WTC11 (cell line): ENCODE data around the gene IGFN1. TPM values are rescaled to one million over a fixed set of nuclear protein-coding genes. Genes with fewer than 3 reads are reported as not detected.

Experiments used
- ATAC-seq: fragments of 200-7000 bp; cut with Tn5 transposase; 2 replicates; pipeline ENCODE4 v1.10.0; 2021; ENCODE audit warnings: mild to moderate bottlenecking, moderate library complexity
- CTCF ChIA-PET: fragments of 300-600 bp; sonication (Branson Sonifier 250); formaldehyde crosslinking; loops from one replicate; lab custom pipeline; 2021; ENCODE audit warnings: antibody characterized with exemption; lab: Charles Lee
- POLR2A ChIA-PET: fragments of 350-600 bp; sonication (Branson Sonifier 250); formaldehyde crosslinking; loops from one replicate; lab custom pipeline; 2021; ENCODE audit warnings: antibody characterized with exemption; lab: Charles Lee
- DNase-seq: peaks from one replicate; pipeline ENCODE4 v3.0.0; 2021; ENCODE audit warnings: low spot score
- H3K27ac Mint-ChIP-seq: 2 replicates; pipeline ENCODE4 v1.8.0; 2021; ENCODE audit warnings: mixed read lengths
- H3K27me3 Mint-ChIP-seq: 2 replicates; pipeline ENCODE4 v1.8.0; 2021; ENCODE audit warnings: low read depth, mild to moderate bottlenecking, moderate library complexity, mixed read lengths
- H3K36me3 Mint-ChIP-seq: 2 replicates; pipeline ENCODE4 v1.8.0; 2021; ENCODE audit warnings: mixed read lengths
- H3K4me1 Mint-ChIP-seq: 2 replicates; pipeline ENCODE4 v1.8.0; 2022; ENCODE audit warnings: mixed read lengths
- H3K4me3 Mint-ChIP-seq: 2 replicates; pipeline ENCODE4 v1.8.0; 2021; ENCODE audit warnings: mild to moderate bottlenecking, moderate library complexity, mixed read lengths
- H3K9me3 Mint-ChIP-seq: 2 replicates; pipeline ENCODE4 v1.8.0; 2021; ENCODE audit warnings: mixed read lengths
- ATF2 ChIP-seq: sonication (generic); formaldehyde crosslinking; IDR thresholded peaks from 2 replicates; pipeline ENCODE4 v1.8.1; 2022; ENCODE audit warnings: low read depth, missing genetic modification reagents, borderline replicate concordance
- CBFB ChIP-seq: sonication (generic); formaldehyde crosslinking; IDR thresholded peaks from 2 replicates; pipeline ENCODE4 v1.8.1; 2022; ENCODE audit warnings: mild to moderate bottlenecking, low read depth, missing genetic modification reagents
- EMX1 ChIP-seq: fragments of 250-450 bp; sonication (Bioruptor Pico); IDR thresholded peaks from 2 replicates; pipeline ENCODE4 v1.8.0; 2021; ENCODE audit warnings: mild to moderate bottlenecking
- HMGA2 ChIP-seq: fragments of 250-450 bp; sonication (Bioruptor Pico); IDR thresholded peaks from 2 replicates; pipeline ENCODE4 v1.4.0; 2021; ENCODE audit warnings: mild to moderate bottlenecking, moderate library complexity
- IRF2 ChIP-seq: sonication (generic); formaldehyde crosslinking; IDR thresholded peaks from 2 replicates; pipeline ENCODE4 v1.8.0; 2022; ENCODE audit warnings: low read depth, missing genetic modification reagents, borderline replicate concordance
- JAZF1 ChIP-seq: fragments of 250-450 bp; sonication (Bioruptor Pico); IDR thresholded peaks from 2 replicates; pipeline ENCODE4 v1.9.0; 2021; ENCODE audit warnings: moderate library complexity, mild to moderate bottlenecking, inconsistent platforms
- PRDM15 ChIP-seq: sonication (generic); formaldehyde crosslinking; IDR thresholded peaks from 2 replicates; pipeline ENCODE4 v1.8.0; 2022; ENCODE audit warnings: missing genetic modification reagents
- TCF7 ChIP-seq: sonication (generic); formaldehyde crosslinking; IDR thresholded peaks from 2 replicates; pipeline ENCODE4 v1.8.0; 2022; ENCODE audit warnings: mild to moderate bottlenecking, low read depth, missing genetic modification reagents, moderate library complexity
- TP53 ChIP-seq: sonication (generic); formaldehyde crosslinking; IDR thresholded peaks from 2 replicates; pipeline ENCODE4 v1.8.1; 2023; ENCODE audit warnings: mild to moderate bottlenecking, missing genetic modification reagents
- ZBTB21 ChIP-seq: sonication (generic); formaldehyde crosslinking; IDR thresholded peaks from 2 replicates; pipeline ENCODE4 v1.8.1; 2023; ENCODE audit warnings: mild to moderate bottlenecking, missing genetic modification reagents, borderline replicate concordance
- total RNA-seq: library from RNA; stranded (reverse); gene quantifications from 3 replicates; pipeline ENCODE4 v1.2.3, GENCODE V29; 2021
- TF ChIP-seq, protein P1 (sequence below): sonication (generic); formaldehyde crosslinking; conservative IDR thresholded peaks from 2 replicates; pipeline ENCODE4 v1.8.1; 2022; ENCODE audit warnings: mild to moderate bottlenecking, missing genetic modification reagents
- TF ChIP-seq, protein P2 (sequence below): sonication (generic); formaldehyde crosslinking; IDR thresholded peaks from 2 replicates; pipeline ENCODE4 v1.8.0; 2023; ENCODE audit warnings: mild to moderate bottlenecking, missing genetic modification reagents
- TF ChIP-seq, protein P3 (sequence below): sonication (generic); formaldehyde crosslinking; IDR thresholded peaks from 2 replicates; pipeline ENCODE4 v1.8.0; 2022; ENCODE audit warnings: mild to moderate bottlenecking, missing genetic modification reagents
- TF ChIP-seq, protein P4 (sequence below): sonication (generic); formaldehyde crosslinking; IDR thresholded peaks from 2 replicates; pipeline ENCODE4 v1.8.0; 2022; ENCODE audit warnings: mild to moderate bottlenecking, missing genetic modification reagents
- TF ChIP-seq, protein P5 (sequence below): sonication (generic); formaldehyde crosslinking; IDR thresholded peaks from 2 replicates; pipeline ENCODE4 v1.8.1; 2023; ENCODE audit warnings: mild to moderate bottlenecking, missing genetic modification reagents

Gene IGFN1
- total RNA-seq, 1 experiment from 2014 or later = 0.11 TPM

GRCh38 chr1:201180141-201180540 is 10.5 kb upstream of the IGFN1 start (continued):
- TF ChIP-seq, protein P1, sequence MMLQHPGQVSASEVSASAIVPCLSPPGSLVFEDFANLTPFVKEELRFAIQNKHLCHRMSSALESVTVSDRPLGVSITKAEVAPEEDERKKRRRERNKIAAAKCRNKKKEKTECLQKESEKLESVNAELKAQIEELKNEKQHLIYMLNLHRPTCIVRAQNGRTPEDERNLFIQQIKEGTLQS (CRISPR knock-in tag) = no peak

DNA sequence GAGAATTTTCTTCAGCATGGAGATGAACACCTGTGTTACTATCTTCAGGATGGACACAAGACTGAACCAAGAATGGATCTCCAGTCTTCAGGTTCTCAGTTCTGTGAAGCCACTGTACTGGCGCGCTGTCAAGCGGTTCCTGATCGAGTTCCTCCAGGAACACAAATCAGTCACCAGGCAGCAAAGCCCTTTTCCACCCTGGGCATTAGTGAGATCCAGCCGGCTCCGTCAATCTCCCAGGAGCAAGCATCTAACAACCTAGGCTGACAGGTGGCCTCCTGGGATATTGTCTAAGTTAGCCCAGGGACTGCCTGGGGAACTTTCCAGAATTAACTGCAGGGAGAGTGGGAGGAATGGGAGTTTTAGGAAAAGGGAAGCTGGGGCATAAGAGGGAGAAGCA is 9.7 kb upstream of the IGFN1 start:
- Mint-ChIP-seq H3K27ac (no peak overlapping the region), H3K4me3 (no peak overlapping the region), H3K27me3 (peaks cover 14% of the 10 kb centered on the region), H3K4me1 (peaks cover 13% of the 10 kb centered on the region), H3K9me3 (peaks cover 15% of the 10 kb centered on the region), H3K36me3 (peaks cover 6% of the 10 kb centered on the region)
- no peak for ATAC-seq
- ChIA-PET CTCF (no interaction called here), POLR2A (no interaction called here)
- DNase-seq = no peak
- TF ChIP-seq CBFB = no peak
- no peak for TF ChIP-seq TCF7
- no peak for TF ChIP-seq ZBTB21 (CRISPR knock-in tag)
- TF ChIP-seq, protein P2, sequence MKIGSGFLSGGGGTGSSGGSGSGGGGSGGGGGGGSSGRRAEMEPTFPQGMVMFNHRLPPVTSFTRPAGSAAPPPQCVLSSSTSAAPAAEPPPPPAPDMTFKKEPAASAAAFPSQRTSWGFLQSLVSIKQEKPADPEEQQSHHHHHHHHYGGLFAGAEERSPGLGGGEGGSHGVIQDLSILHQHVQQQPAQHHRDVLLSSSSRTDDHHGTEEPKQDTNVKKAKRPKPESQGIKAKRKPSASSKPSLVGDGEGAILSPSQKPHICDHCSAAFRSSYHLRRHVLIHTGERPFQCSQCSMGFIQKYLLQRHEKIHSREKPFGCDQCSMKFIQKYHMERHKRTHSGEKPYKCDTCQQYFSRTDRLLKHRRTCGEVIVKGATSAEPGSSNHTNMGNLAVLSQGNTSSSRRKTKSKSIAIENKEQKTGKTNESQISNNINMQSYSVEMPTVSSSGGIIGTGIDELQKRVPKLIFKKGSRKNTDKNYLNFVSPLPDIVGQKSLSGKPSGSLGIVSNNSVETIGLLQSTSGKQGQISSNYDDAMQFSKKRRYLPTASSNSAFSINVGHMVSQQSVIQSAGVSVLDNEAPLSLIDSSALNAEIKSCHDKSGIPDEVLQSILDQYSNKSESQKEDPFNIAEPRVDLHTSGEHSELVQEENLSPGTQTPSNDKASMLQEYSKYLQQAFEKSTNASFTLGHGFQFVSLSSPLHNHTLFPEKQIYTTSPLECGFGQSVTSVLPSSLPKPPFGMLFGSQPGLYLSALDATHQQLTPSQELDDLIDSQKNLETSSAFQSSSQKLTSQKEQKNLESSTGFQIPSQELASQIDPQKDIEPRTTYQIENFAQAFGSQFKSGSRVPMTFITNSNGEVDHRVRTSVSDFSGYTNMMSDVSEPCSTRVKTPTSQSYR (CRISPR knock-in tag) = no peak
- TF ChIP-seq PRDM15 (CRISPR knock-in tag) = no peak
- TF ChIP-seq JAZF1 = no peak
- TF ChIP-seq HMGA2 (CRISPR knock-in tag) = no peak
- TF ChIP-seq, protein P3, sequence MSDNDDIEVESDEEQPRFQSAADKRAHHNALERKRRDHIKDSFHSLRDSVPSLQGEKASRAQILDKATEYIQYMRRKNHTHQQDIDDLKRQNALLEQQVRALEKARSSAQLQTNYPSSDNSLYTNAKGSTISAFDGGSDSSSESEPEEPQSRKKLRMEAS (CRISPR knock-in tag) = no peak

DNA sequence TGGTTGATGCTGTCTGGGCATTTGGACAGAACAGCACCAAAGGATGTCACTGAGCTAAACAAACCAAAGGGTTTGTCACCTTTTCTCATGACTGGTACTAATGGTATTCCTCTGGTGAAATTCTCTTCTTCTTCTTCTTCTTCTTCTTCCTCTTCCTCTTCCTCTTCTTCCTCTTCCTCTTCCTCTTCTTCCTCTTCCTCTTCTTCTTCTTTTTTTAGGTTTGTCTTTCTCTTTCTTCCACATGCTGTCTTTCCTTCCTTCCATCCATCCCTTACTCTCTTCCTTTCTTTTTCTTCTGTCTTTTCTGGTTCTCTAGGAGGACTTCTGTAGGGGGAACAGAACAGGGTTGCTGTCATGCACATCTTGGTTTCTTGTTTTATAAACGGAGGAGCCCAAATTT is 9.3 kb upstream of the IGFN1 start:
- ATAC-seq = no peak
- ChIA-PET CTCF (no interaction called here), POLR2A (no interaction called here)
- peaks cover 14% of the 10 kb centered on the region for H3K27me3 Mint-ChIP-seq
- no peak for DNase-seq
- H3K36me3 Mint-ChIP-seq = peaks cover 6% of the 10 kb centered on the region
- peaks cover 13% of the 10 kb centered on the region for H3K4me1 Mint-ChIP-seq
- H3K4me3 Mint-ChIP-seq = no peak overlapping the region
- peaks cover 15% of the 10 kb centered on the region for H3K9me3 Mint-ChIP-seq
- H3K27ac Mint-ChIP-seq = no peak overlapping the region
- no peak for TF ChIP-seq TP53 (CRISPR knock-in tag)
- no peak for TF ChIP-seq TCF7
- TF ChIP-seq, protein P4, sequence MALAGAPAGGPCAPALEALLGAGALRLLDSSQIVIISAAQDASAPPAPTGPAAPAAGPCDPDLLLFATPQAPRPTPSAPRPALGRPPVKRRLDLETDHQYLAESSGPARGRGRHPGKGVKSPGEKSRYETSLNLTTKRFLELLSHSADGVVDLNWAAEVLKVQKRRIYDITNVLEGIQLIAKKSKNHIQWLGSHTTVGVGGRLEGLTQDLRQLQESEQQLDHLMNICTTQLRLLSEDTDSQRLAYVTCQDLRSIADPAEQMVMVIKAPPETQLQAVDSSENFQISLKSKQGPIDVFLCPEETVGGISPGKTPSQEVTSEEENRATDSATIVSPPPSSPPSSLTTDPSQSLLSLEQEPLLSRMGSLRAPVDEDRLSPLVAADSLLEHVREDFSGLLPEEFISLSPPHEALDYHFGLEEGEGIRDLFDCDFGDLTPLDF (CRISPR knock-in tag) = no peak
- no peak for TF ChIP-seq CBFB
- TF ChIP-seq, protein P5, sequence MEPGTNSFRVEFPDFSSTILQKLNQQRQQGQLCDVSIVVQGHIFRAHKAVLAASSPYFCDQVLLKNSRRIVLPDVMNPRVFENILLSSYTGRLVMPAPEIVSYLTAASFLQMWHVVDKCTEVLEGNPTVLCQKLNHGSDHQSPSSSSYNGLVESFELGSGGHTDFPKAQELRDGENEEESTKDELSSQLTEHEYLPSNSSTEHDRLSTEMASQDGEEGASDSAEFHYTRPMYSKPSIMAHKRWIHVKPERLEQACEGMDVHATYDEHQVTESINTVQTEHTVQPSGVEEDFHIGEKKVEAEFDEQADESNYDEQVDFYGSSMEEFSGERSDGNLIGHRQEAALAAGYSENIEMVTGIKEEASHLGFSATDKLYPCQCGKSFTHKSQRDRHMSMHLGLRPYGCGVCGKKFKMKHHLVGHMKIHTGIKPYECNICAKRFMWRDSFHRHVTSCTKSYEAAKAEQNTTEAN (CRISPR knock-in tag) = no peak
- TF ChIP-seq IRF2 = no peak
- TF ChIP-seq EMX1 = no peak
- TF ChIP-seq ATF2 (CRISPR knock-in tag) = no peak
- TF ChIP-seq, protein P3 (CRISPR knock-in tag) = no peak
